ENCODE measurements around the gene LMX1B. TPM values are rescaled to one million over a fixed set of nuclear protein-coding genes. Genes with fewer than 3 reads are reported as not detected.

LMX1B gene
- total and polyA plus RNA-seq, 2 of the 4 experiments (the other 2 are of a cell fraction), result not detected

DNA sequence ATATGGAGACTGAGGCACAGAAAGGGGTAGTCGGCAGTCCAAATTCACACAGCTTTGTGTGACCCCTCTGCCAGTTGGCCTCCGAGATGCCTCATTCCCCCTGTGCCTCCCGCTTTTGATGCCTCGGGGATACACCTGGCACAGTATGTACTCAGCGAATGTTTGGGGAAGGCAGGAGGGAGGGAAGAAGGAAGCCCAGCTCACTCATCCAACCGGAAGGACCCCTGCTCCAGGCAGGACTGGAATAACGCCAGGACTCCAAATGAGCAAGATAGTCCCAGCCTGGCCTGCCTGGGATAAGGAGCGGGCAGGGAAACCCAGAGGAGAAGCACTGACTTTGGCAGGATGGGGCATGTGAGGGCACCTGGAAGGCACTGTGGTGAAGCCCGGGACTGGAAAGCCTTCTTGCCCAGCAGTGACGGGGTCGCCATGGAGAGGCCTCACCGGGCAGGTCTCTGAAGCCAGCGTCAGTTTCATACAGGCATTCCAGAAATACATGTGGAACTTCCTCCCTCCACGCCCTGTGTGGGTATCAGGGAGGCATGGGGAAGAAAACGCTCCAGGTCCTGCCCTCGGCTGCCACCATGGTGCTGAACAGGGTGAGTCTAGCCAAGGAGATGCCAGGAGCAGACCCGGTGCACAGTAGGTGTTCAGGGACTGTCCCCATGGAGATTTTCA, 20.3 kb downstream of the LMX1B start:
- in situ Hi-C loops (cut with MboI; ENCODE audit: low sequenced_read_pairs), result no loop called here
- Histone ChIP-seq H4K5ac (ENCODE audit: low read depth, low read length) (no peak overlapping the region), H4K8ac (ENCODE audit: low read depth in 2 of 2, low read length in 2 of 2) (no peak overlapping the region), H3K4ac (ENCODE audit: low read depth, low read length) (no peak overlapping the region), H3K27ac (ENCODE audit: insufficient read depth, low read length) (no peak overlapping the region), H3K27me3 (ENCODE audit: control insufficient read depth, insufficient read depth, low read length) (peaks cover 89% of the 10 kb centered on the region), H3K4me2 (ENCODE audit: low read depth, low read length) (no peak overlapping the region), H2BK5ac (ENCODE audit: low read depth, low read length, poor library complexity, severe bottlenecking) (no peak overlapping the region), H4K91ac (ENCODE audit: insufficient read depth, low read depth, low read length) (no peak overlapping the region), H3K23ac (ENCODE audit: low read depth, low read length) (no peak overlapping the region), H3K18ac (ENCODE audit: low read depth, low read length) (no peak overlapping the region), H2AFZ (replicated peaks; ENCODE audit: low read length, poor library complexity) (no peak overlapping the region), H2BK20ac (ENCODE audit: low read depth, low read length) (no peak overlapping the region), H3K56ac (ENCODE audit: extremely low read depth, insufficient read depth, low read length) (no peak overlapping the region), H4K20me1 (ENCODE audit: insufficient read depth, low read length) (no peaks in the 10 kb centered on the region), H3K4me1 (ENCODE audit: control insufficient read depth, insufficient read depth, low read length) (no peaks in the 10 kb centered on the region), H3K9me1 (ENCODE audit: insufficient read depth, low read length) (no peaks in the 10 kb centered on the region), H3K14ac (replicated peaks; ENCODE audit: low read depth, low read length) (no peak overlapping the region), H3K4me3 (ENCODE audit: insufficient read depth, low read depth, low read length) (no peak overlapping the region), H2AK9ac (replicated peaks; ENCODE audit: low read depth, low read length, poor library complexity) (no peak overlapping the region), H2AK5ac (ENCODE audit: low read depth, low read length) (no peak overlapping the region), H3K9me3 (ENCODE audit: control insufficient read depth, insufficient read depth, low read length) (no peaks in the 10 kb centered on the region), H2BK120ac (ENCODE audit: low read depth, low read length) (no peak overlapping the region), H2BK15ac (ENCODE audit: low read depth, low read length) (no peak overlapping the region), H3K36me3 (ENCODE audit: control insufficient read depth, insufficient read depth, low read length) (no peaks in the 10 kb centered on the region), H3K79me1 (ENCODE audit: low read depth in 1 of 2, low read length in 2 of 2) (no peaks in the 10 kb centered on the region), H3K9ac (ENCODE audit: low read depth, low read length) (no peak overlapping the region)
- ChIA-PET POLR2A (ENCODE audit: unreplicated experiment) (no interaction called here), CTCF (no interaction called here)
- DNase-seq (no peak), ATAC-seq (ENCODE audit: low read depth) (no peak)
- WGBS, 2 experiments (ENCODE audit: extremely low coverage in 2 of 2, insufficient read length in 1 of 2), result 13% methylated on average over 2 of the region's 17 CpGs; no CpG with 5 or more reads in 1 of the 2 experiments
- intact Hi-C loops (cut with micrococcal nuclease), result no loop called here
- dilution Hi-C loops (cut with HindIII; ENCODE audit: low sequenced_read_pairs, unreplicated experiment), result no loop called here
- no TSS peak for BruUV-seq (replicated peaks)
- TF ChIP-seq, protein P1, sequence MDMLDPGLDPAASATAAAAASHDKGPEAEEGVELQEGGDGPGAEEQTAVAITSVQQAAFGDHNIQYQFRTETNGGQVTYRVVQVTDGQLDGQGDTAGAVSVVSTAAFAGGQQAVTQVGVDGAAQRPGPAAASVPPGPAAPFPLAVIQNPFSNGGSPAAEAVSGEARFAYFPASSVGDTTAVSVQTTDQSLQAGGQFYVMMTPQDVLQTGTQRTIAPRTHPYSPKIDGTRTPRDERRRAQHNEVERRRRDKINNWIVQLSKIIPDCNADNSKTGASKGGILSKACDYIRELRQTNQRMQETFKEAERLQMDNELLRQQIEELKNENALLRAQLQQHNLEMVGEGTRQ (IDR thresholded peaks at IDR 0.05; ENCODE audit: low read depth, low read length), result no peak
- TF ChIP-seq MAZ (IDR thresholded peaks at IDR 0.05; ENCODE audit: borderline replicate concordance, low read depth, low read length) (no peak), SMC3 (IDR thresholded peaks at IDR 0.05; ENCODE audit: low read depth, low read length) (no peak), BHLHE40 (IDR thresholded peaks at IDR 0.05; ENCODE audit: low read depth, low read length) (no peak), RCOR1 (IDR thresholded peaks at IDR 0.05; ENCODE audit: insufficient replicate concordance, low read length) (no peak), RFX5 (IDR thresholded peaks at IDR 0.05; ENCODE audit: low read depth, low read length) (no peak), MAFK (IDR thresholded peaks at IDR 0.05; ENCODE audit: low read depth, low read length) (no peak), POLR2A (IDR thresholded peaks at IDR 0.05; ENCODE audit: low read depth, low read length) (no peak), CHD1 (IDR thresholded peaks at IDR 0.05; ENCODE audit: low read depth, low read length) (no peak), NFE2L2 (IDR thresholded peaks at IDR 0.05; ENCODE audit: low read depth, low read length) (no peak), CEBPB (IDR thresholded peaks at IDR 0.05; ENCODE audit: low read depth, low read length) (no peak), FOS (IDR thresholded peaks at IDR 0.05; ENCODE audit: low read depth, low read length) (no peak), CTCF (conservative IDR thresholded peaks at IDR 0.05; ENCODE audit: low read depth, low read length) (no peak), RAD21 (IDR thresholded peaks at IDR 0.05; ENCODE audit: low read length) (no peak), MXI1 (IDR thresholded peaks at IDR 0.05; ENCODE audit: borderline replicate concordance, low read depth, low read length) (no peak)
- TF ChIP-seq, protein P2, sequence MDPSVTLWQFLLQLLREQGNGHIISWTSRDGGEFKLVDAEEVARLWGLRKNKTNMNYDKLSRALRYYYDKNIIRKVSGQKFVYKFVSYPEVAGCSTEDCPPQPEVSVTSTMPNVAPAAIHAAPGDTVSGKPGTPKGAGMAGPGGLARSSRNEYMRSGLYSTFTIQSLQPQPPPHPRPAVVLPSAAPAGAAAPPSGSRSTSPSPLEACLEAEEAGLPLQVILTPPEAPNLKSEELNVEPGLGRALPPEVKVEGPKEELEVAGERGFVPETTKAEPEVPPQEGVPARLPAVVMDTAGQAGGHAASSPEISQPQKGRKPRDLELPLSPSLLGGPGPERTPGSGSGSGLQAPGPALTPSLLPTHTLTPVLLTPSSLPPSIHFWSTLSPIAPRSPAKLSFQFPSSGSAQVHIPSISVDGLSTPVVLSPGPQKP (IDR thresholded peaks at IDR 0.05; ENCODE audit: borderline replicate concordance, low read depth, low read length), result no peak

Measured in IMR-90 (cell line).